ENCODE data around the gene CLTRN. TPM values are rescaled to one million over a fixed set of nuclear protein-coding genes. Genes with fewer than 3 reads are reported as not detected.

CLTRN gene
- total RNA-seq, 2 donors from 2014 or later, result 1.3 to 1.6 TPM

DNA sequence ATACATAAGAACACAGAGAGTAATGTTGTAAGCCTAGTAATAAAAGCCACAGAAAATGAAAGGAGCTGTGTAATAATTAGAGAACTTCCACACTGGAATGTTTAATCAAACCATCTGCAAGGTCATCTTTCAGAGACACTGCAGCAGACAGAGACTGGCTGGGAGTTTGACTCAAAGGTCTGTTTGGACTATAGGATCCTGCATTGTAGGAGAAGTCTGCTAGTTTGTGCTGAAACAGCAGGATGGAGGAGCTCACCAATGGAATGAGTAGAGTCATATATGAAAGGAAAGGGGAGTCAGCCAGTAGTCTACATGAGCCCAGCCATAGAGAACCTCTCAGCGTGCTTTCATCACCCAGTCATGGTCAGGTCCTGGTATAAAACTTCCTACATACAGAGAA lies 59.4 kb downstream of the CLTRN start:
- ATAC-seq, result no peak
- WGBS, 2 donors, result 100% methylated on average over 1 of the region's 1 CpG; no CpG with 5 or more reads in 1 of the 2 donors
- Histone ChIP-seq H3K27ac (no peak overlapping the region), H3K9me3 (no peaks in the 10 kb centered on the region), H3K27me3 (no peaks in the 10 kb centered on the region), H3K4me3 (no peak overlapping the region), H3K36me3 (replicated peaks in 1 of 2; ENCODE audit: insufficient read depth in 1 of 2, low read depth in 2 of 2) (no peaks in the 10 kb centered on the region), H3K4me1 (peaks cover 9% of the 10 kb centered on the region)
- TF ChIP-seq POLR2A (IDR thresholded peaks at IDR 0.05), result no peak
- TF ChIP-seq, protein P1, sequence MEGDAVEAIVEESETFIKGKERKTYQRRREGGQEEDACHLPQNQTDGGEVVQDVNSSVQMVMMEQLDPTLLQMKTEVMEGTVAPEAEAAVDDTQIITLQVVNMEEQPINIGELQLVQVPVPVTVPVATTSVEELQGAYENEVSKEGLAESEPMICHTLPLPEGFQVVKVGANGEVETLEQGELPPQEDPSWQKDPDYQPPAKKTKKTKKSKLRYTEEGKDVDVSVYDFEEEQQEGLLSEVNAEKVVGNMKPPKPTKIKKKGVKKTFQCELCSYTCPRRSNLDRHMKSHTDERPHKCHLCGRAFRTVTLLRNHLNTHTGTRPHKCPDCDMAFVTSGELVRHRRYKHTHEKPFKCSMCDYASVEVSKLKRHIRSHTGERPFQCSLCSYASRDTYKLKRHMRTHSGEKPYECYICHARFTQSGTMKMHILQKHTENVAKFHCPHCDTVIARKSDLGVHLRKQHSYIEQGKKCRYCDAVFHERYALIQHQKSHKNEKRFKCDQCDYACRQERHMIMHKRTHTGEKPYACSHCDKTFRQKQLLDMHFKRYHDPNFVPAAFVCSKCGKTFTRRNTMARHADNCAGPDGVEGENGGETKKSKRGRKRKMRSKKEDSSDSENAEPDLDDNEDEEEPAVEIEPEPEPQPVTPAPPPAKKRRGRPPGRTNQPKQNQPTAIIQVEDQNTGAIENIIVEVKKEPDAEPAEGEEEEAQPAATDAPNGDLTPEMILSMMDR (IDR thresholded peaks at IDR 0.05), result no peak
- intact Hi-C loops (cut with DNase I), result no loop called here
- no peak for DNase-seq

DNA sequence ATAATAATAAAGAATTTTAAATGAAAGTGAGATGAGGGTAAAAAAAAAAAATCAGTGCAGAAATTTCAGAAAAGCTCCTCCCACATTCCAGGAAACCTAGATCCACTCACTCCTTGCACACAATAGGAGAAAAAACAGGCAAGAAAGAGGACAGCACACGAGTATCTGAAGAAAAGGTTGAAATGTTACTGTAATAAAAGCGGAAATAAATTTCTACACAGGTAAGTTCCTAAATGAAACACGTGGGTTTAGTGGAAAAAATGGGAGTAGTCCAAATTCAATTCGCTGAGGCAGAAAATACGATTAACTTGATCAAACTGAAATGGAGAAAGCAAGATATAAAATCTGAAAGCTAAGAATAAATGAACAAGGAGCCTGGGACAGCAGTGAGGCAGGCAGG lies 61.8 kb downstream of the CLTRN start:
- no peaks in the 10 kb centered on the region for H3K9me3 ChIP-seq
- TF ChIP-seq, protein P1 (IDR thresholded peaks at IDR 0.05), result no peak
- TF ChIP-seq POLR2A (IDR thresholded peaks at IDR 0.05), result no peak
- intact Hi-C loops (cut with DNase I), result no loop called here
- DNase-seq (no peak), ATAC-seq (no peak)
- H3K36me3 ChIP-seq (replicated peaks in 1 of 2; ENCODE audit: insufficient read depth in 1 of 2, low read depth in 2 of 2), result no peaks in the 10 kb centered on the region
- H3K4me3 ChIP-seq, result no peak overlapping the region
- WGBS, 2 donors, result 74 to 82% methylated on average over 5 of the region's 5 CpGs
- H3K4me1 ChIP-seq, result peaks cover 9% of the 10 kb centered on the region
- no peaks in the 10 kb centered on the region for H3K27me3 ChIP-seq
- H3K27ac ChIP-seq, result no peak overlapping the region

DNA sequence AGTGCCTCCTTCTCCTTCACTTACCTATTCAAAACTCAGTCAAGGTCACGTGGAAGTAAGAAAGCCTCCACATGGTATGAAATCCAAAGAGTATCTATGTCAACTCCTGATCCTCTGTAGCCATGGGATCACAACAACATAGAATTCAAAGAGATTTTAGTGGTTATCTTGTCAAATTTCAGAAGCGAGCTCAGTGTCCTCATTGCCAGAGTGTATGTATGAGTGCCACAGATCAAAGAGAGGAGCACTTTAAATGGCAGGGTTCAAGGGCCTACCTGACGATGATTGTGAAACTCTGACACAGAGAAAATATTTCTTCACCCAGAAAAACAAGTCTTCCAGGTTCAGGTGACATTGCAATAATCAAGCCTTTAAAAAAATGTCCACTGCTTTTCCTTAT lies 62.7 kb downstream of the CLTRN start:
- no peak for DNase-seq
- Histone ChIP-seq H3K27me3 (no peaks in the 10 kb centered on the region), H3K9me3 (no peaks in the 10 kb centered on the region)

DNA sequence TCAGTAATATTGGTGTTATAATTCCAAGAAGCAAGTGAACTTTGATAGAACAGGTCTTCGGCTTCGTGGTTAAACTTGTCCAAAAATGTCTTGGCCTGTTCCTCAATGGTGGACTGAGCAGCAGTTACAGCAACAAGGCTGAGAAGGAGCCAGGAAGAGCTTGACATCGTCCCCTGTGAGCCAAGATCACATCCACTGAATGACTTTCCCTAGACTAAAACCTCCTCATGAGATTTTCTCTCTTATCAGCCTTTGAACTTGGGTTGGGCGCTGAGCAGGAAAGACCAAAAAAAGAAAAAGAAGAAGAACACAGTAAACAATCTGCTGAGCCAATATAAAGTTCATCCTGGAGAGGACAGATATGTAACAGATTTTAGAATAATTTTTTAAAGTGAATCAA lies 63.9 kb downstream of the CLTRN start, which contains the start of gene ACE2:
TSS of gene ACE2 (minus strand) at position 216 of the 400 bp plus-strand sequence. CDS start at position 167, 49 bp downstream.
- ATAC-seq (no peak), DNase-seq (no peak)
- TF ChIP-seq POLR2A (IDR thresholded peaks at IDR 0.05), result no peak
- TF ChIP-seq, protein P1 (IDR thresholded peaks at IDR 0.05), result no peak
- no peaks in the 10 kb centered on the region for H3K27me3 ChIP-seq
- intact Hi-C loops (cut with DNase I), result no loop called here
- H3K27ac ChIP-seq, result no peak within 1 kb of the TSS
- no peaks in the 10 kb centered on the region for H3K36me3 ChIP-seq (replicated peaks in 1 of 2; ENCODE audit: insufficient read depth in 1 of 2, low read depth in 2 of 2)
- H3K4me1 ChIP-seq, result no peaks in the 10 kb centered on the region
- 50 to 72% methylated on average over 4 of the region's 4 CpGs for WGBS, 2 donors
- H3K4me3 ChIP-seq, result no peak within 1 kb of the TSS
- H3K9me3 ChIP-seq, result no peaks in the 10 kb centered on the region

More for the DNA sequence above, 62.7 kb downstream of the CLTRN start:
- WGBS, 2 donors, result 56 to 72% methylated on average over 3 of the region's 3 CpGs
- peaks cover 9% of the 10 kb centered on the region for H3K4me1 ChIP-seq
- H3K36me3 ChIP-seq (replicated peaks in 1 of 2; ENCODE audit: insufficient read depth in 1 of 2, low read depth in 2 of 2), result no peaks in the 10 kb centered on the region
- no peak for ATAC-seq
- TF ChIP-seq, protein P1 (IDR thresholded peaks at IDR 0.05), result no peak
- TF ChIP-seq POLR2A (IDR thresholded peaks at IDR 0.05), result no peak
- no peak overlapping the region for H3K4me3 ChIP-seq
- intact Hi-C loops (cut with DNase I), result no loop called here
- H3K27ac ChIP-seq, result no peak overlapping the region

DNA sequence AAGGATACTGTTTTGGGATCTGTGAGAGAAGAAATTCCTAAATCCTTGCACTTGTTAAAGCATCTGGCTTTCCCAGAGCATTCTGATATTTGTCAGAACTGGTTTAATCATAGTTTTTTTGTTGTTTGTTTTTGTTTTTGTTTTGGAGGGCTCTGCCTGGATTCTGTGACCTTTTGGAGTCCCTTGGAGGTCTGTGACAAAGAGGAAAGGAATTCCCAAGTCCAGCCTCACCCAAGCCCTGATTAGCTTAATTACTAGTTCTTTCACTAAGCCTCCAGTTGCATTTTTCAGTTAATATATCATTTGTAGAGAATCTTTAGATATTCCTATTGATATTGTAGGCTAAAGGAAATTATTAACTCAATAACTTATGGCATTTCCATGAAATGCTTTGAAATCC lies 64.6 kb downstream of the CLTRN start:
- DNase-seq (no peak), ATAC-seq (no peak)
- intact Hi-C loops (cut with DNase I), result no loop called here
- Histone ChIP-seq H3K27ac (no peak overlapping the region), H3K36me3 (replicated peaks in 1 of 2; ENCODE audit: insufficient read depth in 1 of 2, low read depth in 2 of 2) (no peaks in the 10 kb centered on the region), H3K4me3 (no peak overlapping the region), H3K27me3 (no peaks in the 10 kb centered on the region), H3K4me1 (no peaks in the 10 kb centered on the region), H3K9me3 (no peaks in the 10 kb centered on the region)
- TF ChIP-seq, protein P1 (IDR thresholded peaks at IDR 0.05), result no peak
- no peak for TF ChIP-seq POLR2A (IDR thresholded peaks at IDR 0.05)

Data from body of pancreas (tissue), 4 donors.